MV-4-11 (cell line): ENCODE measurements around the gene KIF3A.
"Not testable (repeated sequence)": the region's sequence is repeated elsewhere in the genome, so short reads cannot be mapped to it uniquely, and the experiment has no call there.

Source experiments
- DNase-seq: peaks from one replicate; lab custom pipeline; 2025; lab: John Stamatoyannopoulos, UW

Gene KIF3A

GRCh38 chr5:132718544-132719312 is 18.6 kb downstream of the KIF3A start:
- no peak for DNase-seq

GRCh38 chr5:132714456-132715307 is 22.7 kb downstream of the KIF3A start:
- DNase-seq: peak; percentile 90

- DNase-seq: peak; percentile 57
Measured at GRCh38 chr5:132708645-132709044, 28.7 kb downstream of the KIF3A start.

GRCh38 chr5:132704875-132705274 is 32.5 kb downstream of the KIF3A start:
- DNase-seq: no peak

- no peak for DNase-seq
Measured at GRCh38 chr5:132695956-132696355, 41.4 kb downstream of the KIF3A start.

- no peak for DNase-seq
Measured at GRCh38 chr5:132692632-132692967, 44.7 kb downstream of the KIF3A start.

GRCh38 chr5:132691755-132692631 is 45.4 kb downstream of the KIF3A start:
- DNase-seq: not testable (repeated sequence)

- DNase-seq: no peak
Measured at GRCh38 chr5:132690156-132690555, 47.2 kb downstream of the KIF3A start.

GRCh38 chr5:132689513-132689912 is 47.8 kb downstream of the KIF3A start:
- no peak for DNase-seq

- DNase-seq: peak; percentile 6
Measured at GRCh38 chr5:132688536-132689339, 48.6 kb downstream of the KIF3A start.

GRCh38 chr5:132687995-132688394 is 49.4 kb downstream of the KIF3A start:
- no peak for DNase-seq

- no peak for DNase-seq
Measured at GRCh38 chr5:132686193-132686592, 51.2 kb downstream of the KIF3A start.

- peak; percentile 26 for DNase-seq
Measured at GRCh38 chr5:132684922-132685720, 52.2 kb downstream of the KIF3A start.

- DNase-seq: no peak
Measured at GRCh38 chr5:132684491-132684890, 52.9 kb downstream of the KIF3A start.

GRCh38 chr5:132681983-132682382 is 55.4 kb downstream of the KIF3A start:
- no peak for DNase-seq

GRCh38 chr5:132681476-132681831 is 55.9 kb downstream of the KIF3A start:
- DNase-seq: no peak

GRCh38 chr5:132680780-132681475 is 56.4 kb downstream of the KIF3A start:
- DNase-seq: no peak

- no peak for DNase-seq
Measured at GRCh38 chr5:132679717-132680380, 57.5 kb downstream of the KIF3A start.

- no peak for DNase-seq
Measured at GRCh38 chr5:132679166-132679565, 58.2 kb downstream of the KIF3A start.

- no peak for DNase-seq
Measured at GRCh38 chr5:132678735-132679134, 58.6 kb downstream of the KIF3A start.
